Mesenchymal stem cell (in vitro differentiated cells and primary cell): ENCODE results near the gene GJA3.

Experiments used
- DNase-seq: peaks from one replicate; pipeline ENCODE4 v3.0.0-alpha.2; 2013
- H2AFZ ChIP-seq: one replicate; pipeline ENCODE4 v1.6.1; 2013; ENCODE audit warnings: low read depth, mild to moderate bottlenecking, control low read depth, inconsistent platforms, low read length, moderate library complexity
- H2AK5ac ChIP-seq: 2 replicates; pipeline ENCODE4 v1.6.1; 2013; ENCODE audit warnings: low read length, moderate library complexity, mild to moderate bottlenecking, inconsistent platforms; ENCODE audit not compliant: severe bottlenecking
- H2BK120ac ChIP-seq: one replicate; pipeline ENCODE4 v1.6.1; 2013; ENCODE audit warnings: low read depth, mild to moderate bottlenecking, inconsistent platforms, low read length, moderate library complexity
- H2BK12ac ChIP-seq, 2 experiments: one replicate each; pipeline ENCODE4 v1.6.1; 2013; ENCODE audit warnings: inconsistent platforms in 2 of 2, low read length in 2 of 2, mild to moderate bottlenecking in 2 of 2, moderate library complexity in 2 of 2, control low read depth in 1 of 2
- H2BK15ac ChIP-seq: one replicate; pipeline ENCODE4 v1.6.1; 2013; ENCODE audit warnings: mild to moderate bottlenecking, low read depth, inconsistent platforms; ENCODE audit not compliant: poor library complexity, severe bottlenecking
- H2BK5ac ChIP-seq: 2 replicates; pipeline ENCODE4 v1.6.1; 2013; ENCODE audit warnings: low read depth, mild to moderate bottlenecking, low read length, control low read depth, inconsistent platforms; ENCODE audit not compliant: poor library complexity, severe bottlenecking
- H3K14ac ChIP-seq, 2 experiments: one replicate each; pipeline ENCODE4 v1.6.1; 2013; ENCODE audit warnings: inconsistent platforms in 2 of 2, low read length in 2 of 2, control low read depth in 1 of 2, mild to moderate bottlenecking in 1 of 2, moderate library complexity in 1 of 2
- H3K18ac ChIP-seq, 2 experiments: one replicate each; pipeline ENCODE4 v1.6.1; 2013; ENCODE audit warnings: inconsistent platforms in 2 of 2, low read length in 2 of 2, control low read depth in 1 of 2, low read depth in 1 of 2, mild to moderate bottlenecking in 1 of 2
- H3K23ac ChIP-seq, 2 experiments: one replicate each; pipeline ENCODE4 v1.6.1; 2013; ENCODE audit warnings: inconsistent platforms in 2 of 2, low read length in 2 of 2, mild to moderate bottlenecking in 2 of 2, moderate library complexity in 2 of 2, control low read depth in 1 of 2
- H3K27ac ChIP-seq: 2 replicates; pipeline ENCODE4 v1.5.1; 2013; ENCODE audit warnings: mild to moderate bottlenecking, moderate library complexity, low read length, control low read depth, inconsistent platforms; ENCODE audit not compliant: poor library complexity, severe bottlenecking
- H3K27me3 ChIP-seq, 2 experiments: 2 replicates each; pipeline versions ENCODE4 v1.6.1 to v1.7.0; 2013; ENCODE audit warnings: low read length in 2 of 2, mild to moderate bottlenecking in 2 of 2, moderate library complexity in 2 of 2, control low read depth in 1 of 2, inconsistent platforms in 1 of 2; ENCODE audit not compliant: control insufficient read depth in 1 of 2, insufficient read depth in 1 of 2
- H3K36me3 ChIP-seq, 2 experiments: 2 replicates each; pipeline versions ENCODE4 v1.6.1 to v1.7.0; 2013; ENCODE audit warnings: low read length in 2 of 2, control low read depth in 1 of 2, inconsistent platforms in 1 of 2, low read depth in 1 of 2, mild to moderate bottlenecking in 1 of 2; ENCODE audit not compliant: insufficient read depth in 2 of 2, control insufficient read depth in 1 of 2
- H3K4ac ChIP-seq, 2 experiments: one replicate each; pipeline ENCODE4 v1.6.1; 2013; ENCODE audit warnings: inconsistent platforms in 2 of 2, low read length in 2 of 2, mild to moderate bottlenecking in 2 of 2, moderate library complexity in 2 of 2, control low read depth in 1 of 2, low read depth in 1 of 2
- H3K4me1 ChIP-seq: 2 replicates; pipeline ENCODE4 v1.6.1; 2013; ENCODE audit warnings: low read depth, low read length, control low read depth; ENCODE audit not compliant: control insufficient read depth, insufficient read depth
- H3K4me2 ChIP-seq: 2 replicates; pipeline ENCODE4 v1.6.1; 2013; ENCODE audit warnings: low read length, mild to moderate bottlenecking, inconsistent platforms; ENCODE audit not compliant: poor library complexity, severe bottlenecking
- H3K4me3 ChIP-seq, 2 experiments: 2 replicates each; pipeline versions ENCODE4 v1.5.1 to v1.7.0; 2013; ENCODE audit warnings: low read length in 2 of 2, mild to moderate bottlenecking in 2 of 2, control low read depth in 1 of 2, low read depth in 1 of 2; ENCODE audit not compliant: insufficient read depth in 1 of 2
- H3K79me1 ChIP-seq: replicated peaks from 2 replicates; pipeline ENCODE4 v1.6.1; 2013; ENCODE audit warnings: mild to moderate bottlenecking, control low read depth, low read length, inconsistent platforms; ENCODE audit not compliant: poor library complexity, severe bottlenecking
- H3K9ac ChIP-seq: 2 replicates; pipeline ENCODE4 v1.7.0; 2013; ENCODE audit warnings: mild to moderate bottlenecking, low read length, moderate library complexity
- H3K9me3 ChIP-seq: 2 replicates; pipeline ENCODE4 v1.7.0; 2013; ENCODE audit warnings: mild to moderate bottlenecking, low read length; ENCODE audit not compliant: control insufficient read depth
- H4K8ac ChIP-seq: one replicate; pipeline ENCODE4 v1.6.1; 2013; ENCODE audit warnings: inconsistent platforms, mild to moderate bottlenecking, low read length, moderate library complexity
- H4K91ac ChIP-seq: one replicate; pipeline ENCODE4 v1.6.1; 2013; ENCODE audit warnings: mild to moderate bottlenecking, low read length, inconsistent platforms
- WGBS: methylation state at CpG from one replicate; pipeline ENCODE4 v1.1.7; 2013; ENCODE audit warnings: mixed read lengths; 5-methylcytosine and 5-hydroxymethylcytosine counted together

Gene GJA3

GRCh38 chr13:20130012-20130411 is 30.8 kb downstream of the GJA3 start:
- H3K4ac ChIP-seq = no peak overlapping the region
- H3K18ac ChIP-seq = no peak overlapping the region
- no peak overlapping the region for H2AFZ ChIP-seq
- H3K9me3 ChIP-seq = no peaks in the 10 kb centered on the region
- no peak overlapping the region for H3K23ac ChIP-seq
- no peak overlapping the region for H3K4me2 ChIP-seq
- no peaks in the 10 kb centered on the region for H3K36me3 ChIP-seq
- WGBS = 90% methylated on average over 2 of the region's 2 CpGs
- peaks cover 15 to 47% of the 10 kb centered on the region in 2 experiments for H3K27me3 ChIP-seq
- no peak overlapping the region for H3K4me3 ChIP-seq
- no peak overlapping the region for H4K91ac ChIP-seq
- no peak for DNase-seq
- H3K14ac ChIP-seq = no peak overlapping the region
- no peak overlapping the region for H2BK120ac ChIP-seq
- H2BK15ac ChIP-seq = no peak overlapping the region
- peaks cover 15% of the 10 kb centered on the region for H3K4me1 ChIP-seq
- H3K9ac ChIP-seq = no peak overlapping the region
- H2AK5ac ChIP-seq = no peak overlapping the region
- no peak overlapping the region for H4K8ac ChIP-seq
- H3K27ac ChIP-seq = no peak overlapping the region
- no peaks in the 10 kb centered on the region for H3K79me1 ChIP-seq
- no peak overlapping the region for H2BK5ac ChIP-seq
- no peak overlapping the region for H2BK12ac ChIP-seq

- peaks cover 15 to 43% of the 10 kb centered on the region in 2 experiments for H3K27me3 ChIP-seq
- H4K8ac ChIP-seq = no peak overlapping the region
- H2BK12ac ChIP-seq = no peak overlapping the region
- no peaks in the 10 kb centered on the region for H3K36me3 ChIP-seq
- no peak overlapping the region for H3K4me2 ChIP-seq
- no peak overlapping the region for H3K9ac ChIP-seq
- no peak overlapping the region for H3K27ac ChIP-seq
- WGBS = 87% methylated on average over 17 of the region's 18 CpGs
- no peak overlapping the region for H3K23ac ChIP-seq
- H2BK15ac ChIP-seq = no peak overlapping the region
- no peak overlapping the region for H3K18ac ChIP-seq
- H3K4ac ChIP-seq = no peak overlapping the region
- H3K79me1 ChIP-seq = no peaks in the 10 kb centered on the region
- H3K4me1 ChIP-seq = peaks cover 15% of the 10 kb centered on the region
- no peak for DNase-seq
- no peak overlapping the region for H3K14ac ChIP-seq
- H2BK5ac ChIP-seq = no peak overlapping the region
- H3K4me3 ChIP-seq = no peak overlapping the region
- no peak overlapping the region for H2AFZ ChIP-seq
- no peaks in the 10 kb centered on the region for H3K9me3 ChIP-seq
- H4K91ac ChIP-seq = no peak overlapping the region
- no peak overlapping the region for H2AK5ac ChIP-seq
- no peak overlapping the region for H2BK120ac ChIP-seq
These were observed 31.8 kb downstream of the GJA3 start for GRCh38 chr13:20129076-20129475.

GRCh38 chr13:20128459-20128931 is 32.4 kb downstream of the GJA3 start:
- no peak overlapping the region for H3K27ac ChIP-seq
- peak overlapping the region; percentile 63 to 64 for H3K4ac ChIP-seq
- no peaks in the 10 kb centered on the region for H3K36me3 ChIP-seq
- H2AFZ ChIP-seq = peak overlapping the region; percentile 93
- H3K4me3 ChIP-seq = peak overlapping the region; percentile 70 to 75
- no peaks in the 10 kb centered on the region for H3K9me3 ChIP-seq
- peak overlapping the region; percentile 99 for H4K8ac ChIP-seq
- peak overlapping the region; percentile 99 for H3K4me2 ChIP-seq
- H3K4me1 ChIP-seq = peaks cover 15% of the 10 kb centered on the region
- no peak overlapping the region for H2AK5ac ChIP-seq
- H3K18ac ChIP-seq = peak overlapping the region; percentile 92 to 99
- peaks cover 15 to 41% of the 10 kb centered on the region in 2 experiments for H3K27me3 ChIP-seq
- H4K91ac ChIP-seq = no peak overlapping the region
- no peak overlapping the region for H2BK15ac ChIP-seq
- H2BK12ac ChIP-seq = peak overlapping the region in 1 of 2 experiments; percentile 19
- 8% methylated on average over 15 of the region's 28 CpGs for WGBS
- DNase-seq = no peak
- peak overlapping the region; percentile 91 for H3K9ac ChIP-seq
- no peak overlapping the region for H3K14ac ChIP-seq
- H2BK5ac ChIP-seq = no peak overlapping the region
- no peak overlapping the region for H3K23ac ChIP-seq
- peak overlapping the region; percentile 84 for H2BK120ac ChIP-seq
- no peaks in the 10 kb centered on the region for H3K79me1 ChIP-seq

GRCh38 chr13:20127562-20128458 is 33.0 kb downstream of the GJA3 start:
- no peaks in the 10 kb centered on the region for H3K9me3 ChIP-seq
- peak overlapping the region; percentile 60 for H2BK15ac ChIP-seq
- H4K8ac ChIP-seq = peak overlapping the region; percentile 99
- peak overlapping the region; percentile 91 for H3K9ac ChIP-seq
- DNase-seq = peak; percentile 72
- 2% methylated on average over 58 of the region's 82 CpGs for WGBS
- H2AK5ac ChIP-seq = no peak overlapping the region
- H3K4me2 ChIP-seq = peak overlapping the region; percentile 99
- no peaks in the 10 kb centered on the region for H3K79me1 ChIP-seq
- peak overlapping the region in 1 of 2 experiments; percentile 57 for H3K23ac ChIP-seq
- H3K27me3 ChIP-seq = peaks cover 15 to 34% of the 10 kb centered on the region in 2 experiments
- H3K18ac ChIP-seq = peak overlapping the region; percentile 92 to 99
- peak overlapping the region; percentile 93 for H2AFZ ChIP-seq
- H2BK12ac ChIP-seq = peak overlapping the region in 1 of 2 experiments; percentile 82
- H3K14ac ChIP-seq = peak overlapping the region in 1 of 2 experiments; percentile 78
- H3K27ac ChIP-seq = no peak overlapping the region
- H3K36me3 ChIP-seq = no peaks in the 10 kb centered on the region
- peak overlapping the region; percentile 91 for H4K91ac ChIP-seq
- H3K4me3 ChIP-seq = peak overlapping the region; percentile 70 to 75
- H2BK5ac ChIP-seq = no peak overlapping the region
- peak overlapping the region; percentile 84 for H2BK120ac ChIP-seq
- peak overlapping the region; percentile 68 to 91 for H3K4ac ChIP-seq
- H3K4me1 ChIP-seq = peaks cover 15% of the 10 kb centered on the region
